SH-SY5Y (cell line): ENCODE results near the gene ATP1B2.

Source experiments
- GATA2 ChIP-seq: IDR thresholded peaks from 2 replicates; pipeline ENCODE4 v1.6.1; 2011; ENCODE audit warnings: mild to moderate bottlenecking, low read depth, low read length
- GATA3 ChIP-seq: IDR thresholded peaks from 2 replicates; pipeline ENCODE4 v1.6.1; 2011; ENCODE audit warnings: low read depth, mild to moderate bottlenecking, low read length, moderate library complexity

ATP1B2 gene

GRCh38 chr17:7705269-7706255 lies 54.8 kb downstream of the ATP1B2 start:
- TF ChIP-seq GATA3 = no peak
- TF ChIP-seq GATA2 = no peak

DNA sequence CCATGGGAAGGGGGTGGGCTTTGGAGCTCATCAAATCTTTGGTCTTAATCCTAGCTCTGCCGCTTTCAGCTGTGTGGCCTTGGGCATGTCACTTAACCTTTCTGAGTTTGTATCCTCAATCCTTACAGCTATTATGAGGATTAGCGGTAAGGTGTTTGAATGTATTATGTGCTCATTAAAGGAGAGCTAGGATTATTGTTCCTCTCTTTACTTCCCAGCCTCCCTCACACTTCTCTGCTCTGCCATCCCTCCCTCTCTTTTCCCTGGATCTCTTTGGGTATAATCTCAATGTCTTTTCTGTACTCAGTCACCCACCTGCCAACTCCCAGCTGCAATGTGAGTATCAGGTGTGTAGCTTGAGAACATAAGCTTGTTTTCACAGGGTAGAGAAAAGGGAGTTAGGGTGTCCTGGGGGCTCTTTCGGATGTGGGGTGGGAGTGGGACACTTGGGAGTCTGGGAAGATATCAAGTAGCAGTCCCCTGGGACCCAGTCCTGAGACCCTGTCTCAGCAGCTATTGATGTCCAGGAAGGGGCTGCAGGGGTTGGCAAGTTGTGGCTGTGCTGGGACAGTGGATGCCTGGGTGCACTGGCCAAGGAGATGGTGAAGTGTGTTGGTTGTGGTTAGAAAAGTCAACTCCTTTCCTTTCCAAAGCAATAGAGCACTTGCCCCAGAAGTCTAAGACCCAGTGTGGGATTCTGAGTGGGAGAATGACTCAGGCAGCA lies 56.1 kb downstream of the ATP1B2 start:
- no peak for TF ChIP-seq GATA3
- TF ChIP-seq GATA2 = no peak
